Measurements from ENCODE around the gene ABLIM2.

Gene ABLIM2

DNA sequence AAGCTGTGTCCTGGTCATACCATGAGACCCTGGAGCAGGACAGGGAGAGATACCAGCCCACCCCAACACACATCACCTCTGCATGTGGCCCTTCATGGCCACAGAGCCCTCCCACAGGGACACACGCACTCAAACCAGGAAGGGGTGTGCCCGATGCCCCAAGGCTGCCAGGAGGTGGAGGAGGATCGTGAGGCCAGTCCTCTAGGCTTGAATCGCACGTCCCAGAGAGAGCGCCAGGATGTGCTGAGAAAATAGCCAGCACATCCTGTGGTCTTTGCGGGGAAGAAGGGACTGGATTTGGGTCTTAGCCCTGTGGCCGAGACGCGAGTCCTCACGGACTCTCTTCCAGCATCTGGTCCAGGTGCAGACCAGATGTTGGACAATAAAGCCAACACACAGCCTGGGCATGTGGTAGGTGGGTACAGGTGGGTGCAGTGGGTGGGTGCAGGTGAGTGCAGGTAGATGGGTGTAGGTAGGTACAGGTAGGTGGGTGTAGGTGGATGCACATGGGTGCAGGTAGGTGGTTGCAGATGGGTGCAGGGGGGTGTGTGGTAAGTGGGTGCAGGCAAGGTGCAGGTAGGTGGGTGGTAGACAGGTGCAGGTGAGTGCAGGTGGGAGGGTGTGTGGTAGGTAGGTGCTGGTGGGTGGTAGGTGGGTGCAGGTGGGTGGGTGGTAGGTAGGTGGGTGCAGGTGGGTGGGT is 124.6 kb downstream of the ABLIM2 start:
- Mint-ChIP-seq H3K27ac (no peak overlapping the region), H3K4me1 (peaks cover 45% of the 10 kb centered on the region), H3K4me3 (no peak overlapping the region), H3K27me3 (ENCODE audit: low read depth, poor library complexity) (peaks cover 11% of the 10 kb centered on the region), H3K36me3 (ENCODE audit: low read depth) (no peaks in the 10 kb centered on the region), H3K9me3 (no peaks in the 10 kb centered on the region)
- TF ChIP-seq, protein P1, sequence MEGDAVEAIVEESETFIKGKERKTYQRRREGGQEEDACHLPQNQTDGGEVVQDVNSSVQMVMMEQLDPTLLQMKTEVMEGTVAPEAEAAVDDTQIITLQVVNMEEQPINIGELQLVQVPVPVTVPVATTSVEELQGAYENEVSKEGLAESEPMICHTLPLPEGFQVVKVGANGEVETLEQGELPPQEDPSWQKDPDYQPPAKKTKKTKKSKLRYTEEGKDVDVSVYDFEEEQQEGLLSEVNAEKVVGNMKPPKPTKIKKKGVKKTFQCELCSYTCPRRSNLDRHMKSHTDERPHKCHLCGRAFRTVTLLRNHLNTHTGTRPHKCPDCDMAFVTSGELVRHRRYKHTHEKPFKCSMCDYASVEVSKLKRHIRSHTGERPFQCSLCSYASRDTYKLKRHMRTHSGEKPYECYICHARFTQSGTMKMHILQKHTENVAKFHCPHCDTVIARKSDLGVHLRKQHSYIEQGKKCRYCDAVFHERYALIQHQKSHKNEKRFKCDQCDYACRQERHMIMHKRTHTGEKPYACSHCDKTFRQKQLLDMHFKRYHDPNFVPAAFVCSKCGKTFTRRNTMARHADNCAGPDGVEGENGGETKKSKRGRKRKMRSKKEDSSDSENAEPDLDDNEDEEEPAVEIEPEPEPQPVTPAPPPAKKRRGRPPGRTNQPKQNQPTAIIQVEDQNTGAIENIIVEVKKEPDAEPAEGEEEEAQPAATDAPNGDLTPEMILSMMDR (IDR thresholded peaks at IDR 0.05), result no peak
- no peak for DNase-seq

DNA sequence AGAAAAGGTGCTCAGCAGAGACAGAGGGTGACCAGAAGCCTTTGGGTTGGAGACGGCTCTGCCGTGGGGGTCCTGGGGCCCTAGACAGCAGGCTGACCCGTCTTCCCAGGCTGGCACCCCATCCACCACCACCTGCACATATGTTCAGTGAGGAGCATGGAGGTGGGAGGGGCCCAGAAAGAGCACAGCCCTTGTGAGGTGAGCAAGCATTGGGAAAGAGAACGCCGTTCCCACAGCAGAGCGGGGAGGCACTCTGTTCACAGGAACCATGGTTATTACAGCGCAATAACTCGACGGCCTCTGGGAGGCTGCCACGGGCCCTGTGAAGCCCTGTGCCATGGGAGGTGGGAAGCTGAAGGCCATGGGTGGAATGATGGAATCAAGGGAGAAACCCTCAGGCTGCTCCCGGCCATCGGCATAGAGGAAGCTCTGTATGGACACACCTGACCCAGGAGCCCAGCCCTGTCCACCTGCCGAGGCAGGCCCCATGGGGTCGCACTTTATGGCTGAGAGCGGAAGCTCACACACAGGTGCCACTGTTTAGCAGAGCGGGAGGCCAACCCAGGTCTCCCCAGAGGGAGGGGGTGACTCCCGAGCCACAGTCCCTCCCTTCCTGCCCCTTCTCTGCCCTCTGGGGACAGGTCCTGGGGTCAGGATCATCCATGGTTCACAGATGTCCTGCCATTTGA is 125.4 kb downstream of the ABLIM2 start:
- no peaks in the 10 kb centered on the region for H3K9me3 Mint-ChIP-seq
- no peak for DNase-seq
- no peak overlapping the region for H3K27ac Mint-ChIP-seq
- peaks cover 8% of the 10 kb centered on the region for H3K27me3 Mint-ChIP-seq (ENCODE audit: low read depth, poor library complexity)
- TF ChIP-seq, protein P1 (IDR thresholded peaks at IDR 0.05), result no peak
- H3K4me1 Mint-ChIP-seq, result peaks cover 44% of the 10 kb centered on the region
- H3K4me3 Mint-ChIP-seq, result no peak overlapping the region
- no peaks in the 10 kb centered on the region for H3K36me3 Mint-ChIP-seq (ENCODE audit: low read depth)

DNA sequence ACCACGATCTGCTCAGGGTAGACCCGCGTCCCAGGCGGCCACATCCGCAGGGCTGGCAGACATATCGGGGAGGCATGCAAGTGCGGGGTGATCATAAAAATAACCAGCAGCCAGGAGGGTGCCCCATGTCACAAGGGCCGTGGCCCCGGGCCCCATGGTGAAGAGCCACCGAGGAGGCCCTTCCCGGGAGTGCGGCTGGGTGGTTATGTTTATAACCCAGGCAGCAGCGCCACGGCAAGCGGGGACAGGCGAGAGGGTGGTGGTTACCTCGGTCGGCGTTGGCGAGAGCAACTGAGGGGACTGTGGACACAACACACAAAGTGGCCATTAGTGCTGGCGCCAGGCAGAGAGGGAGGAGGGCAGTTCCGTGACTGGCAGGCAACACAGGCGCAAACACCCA is 126.2 kb downstream of the ABLIM2 start:
- Mint-ChIP-seq H3K36me3 (ENCODE audit: low read depth) (no peaks in the 10 kb centered on the region), H3K4me3 (no peak overlapping the region), H3K27ac (no peak overlapping the region), H3K4me1 (peaks cover 44% of the 10 kb centered on the region), H3K27me3 (ENCODE audit: low read depth, poor library complexity) (peaks cover 8% of the 10 kb centered on the region), H3K9me3 (no peaks in the 10 kb centered on the region)
- DNase-seq, result no peak
- TF ChIP-seq, protein P1 (IDR thresholded peaks at IDR 0.05), result no peak

DNA sequence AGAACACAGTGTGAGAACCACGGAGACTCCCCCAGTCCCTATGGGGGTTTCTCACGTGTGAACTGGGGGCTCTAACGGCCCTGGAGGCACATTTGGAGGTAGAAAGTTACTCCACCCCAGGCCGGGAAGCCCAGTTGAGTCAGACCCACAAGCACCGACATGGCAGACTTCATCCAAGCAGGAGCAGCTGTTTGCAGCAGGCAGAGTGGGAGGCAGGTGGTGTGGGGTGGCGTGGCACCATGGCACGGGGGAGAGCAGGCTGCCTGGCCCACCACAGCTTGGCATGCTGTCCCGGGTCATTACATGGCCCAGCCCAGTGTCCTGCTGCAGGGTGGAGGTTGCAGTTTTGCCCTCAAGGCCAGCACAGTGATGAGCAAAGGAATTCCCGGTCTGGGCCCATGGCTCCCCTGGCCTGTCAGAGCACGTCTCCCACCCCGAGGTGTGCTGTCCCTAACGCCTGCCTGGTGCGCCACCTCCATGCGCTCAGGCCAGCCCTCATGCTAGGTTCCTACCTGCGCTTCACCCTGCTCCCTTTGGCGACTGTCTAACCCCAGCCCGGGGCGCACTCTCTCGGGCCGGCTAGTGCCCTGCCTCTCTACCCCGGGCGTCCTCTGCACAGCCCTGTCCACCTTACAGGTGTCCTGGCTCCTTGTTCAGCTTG is 128.4 kb downstream of the ABLIM2 start:
- H3K4me1 Mint-ChIP-seq, result peaks cover 39% of the 10 kb centered on the region
- H3K27me3 Mint-ChIP-seq (ENCODE audit: low read depth, poor library complexity), result peaks cover 8% of the 10 kb centered on the region
- TF ChIP-seq, protein P1 (IDR thresholded peaks at IDR 0.05), result no peak
- H3K4me3 Mint-ChIP-seq, result no peak overlapping the region
- H3K9me3 Mint-ChIP-seq, result no peaks in the 10 kb centered on the region
- H3K36me3 Mint-ChIP-seq (ENCODE audit: low read depth), result no peaks in the 10 kb centered on the region
- no peak for DNase-seq
- H3K27ac Mint-ChIP-seq, result no peak overlapping the region

DNA sequence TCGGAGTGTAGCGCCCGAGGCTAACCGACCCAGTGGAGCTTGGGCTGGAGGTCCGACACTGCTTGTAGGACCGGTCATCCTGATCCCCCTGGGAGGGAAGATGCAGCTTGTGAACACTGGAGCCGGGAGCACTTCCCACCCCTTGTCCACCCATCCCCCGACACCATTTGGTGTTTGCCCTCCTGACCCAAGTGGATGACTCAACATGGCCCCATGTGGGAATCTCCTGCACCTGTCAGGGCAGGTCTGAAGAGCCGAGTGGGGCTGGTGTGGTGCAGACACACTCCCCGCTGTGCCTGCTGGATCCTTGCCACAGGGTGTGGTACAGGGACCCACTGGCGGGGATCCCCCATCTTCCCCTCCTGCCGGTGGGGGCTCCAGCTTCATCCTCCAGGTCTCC is 128.9 kb downstream of the ABLIM2 start:
- Mint-ChIP-seq H3K4me1 (peaks cover 36% of the 10 kb centered on the region), H3K27ac (no peak overlapping the region), H3K27me3 (ENCODE audit: low read depth, poor library complexity) (peaks cover 8% of the 10 kb centered on the region), H3K4me3 (no peak overlapping the region), H3K36me3 (ENCODE audit: low read depth) (no peaks in the 10 kb centered on the region), H3K9me3 (no peaks in the 10 kb centered on the region)
- no peak for DNase-seq
- TF ChIP-seq, protein P1 (IDR thresholded peaks at IDR 0.05), result no peak
